Upper lobe of left lung (tissue), 6 donors: ENCODE measurements around the gene EMX1. TPM values are rescaled to one million over a fixed set of nuclear protein-coding genes. Genes with fewer than 3 reads are reported as not detected.

Experiments
- ATAC-seq, 2 donors: fragments of 200-7000 bp; cut with Tn5 transposase; one replicate each; pipeline ENCODE4 v1.9.1; 2022; ENCODE audit warnings: mild to moderate bottlenecking in 2 of 2, moderate library complexity in 2 of 2; ENCODE audit not compliant: low FRiP score in 2 of 2
- DNase-seq, 2 donors: peaks; one replicate each; pipeline ENCODE4 v3.0.0-alpha.2; 2019 to 2020
- H3K27ac ChIP-seq, 4 donors: fragments of 200-600 bp; sonication (generic); one replicate each; pipeline ENCODE4 v1.5.1; 2016 to 2019
- H3K27me3 ChIP-seq, 4 donors: fragments of 200-600 bp; sonication (generic); one replicate each; pipeline ENCODE4 v1.5.1; 2017 to 2019
- H3K36me3 ChIP-seq, 4 donors: fragments of 200-600 bp; sonication (generic); one replicate each; pipeline ENCODE4 v1.5.1; 2016 to 2019
- H3K4me1 ChIP-seq, 4 donors: fragments of 200-600 bp; sonication (generic); one replicate each; pipeline ENCODE4 v1.5.1; 2018 to 2019
- H3K4me3 ChIP-seq, 4 donors: fragments of 200-600 bp; sonication (generic); one replicate each; pipeline ENCODE4 v1.5.1; 2017 to 2019; ENCODE audit warnings: mild to moderate bottlenecking in 2 of 4, moderate library complexity in 1 of 4
- H3K9me3 ChIP-seq, 4 donors: fragments of 200-600 bp; sonication (generic); one replicate each; pipeline ENCODE4 v1.5.1; 2018 to 2019
- CTCF ChIP-seq, 6 experiments: fragments of 450-650 bp in 4 of 6; fragments of 200-600 bp in 2 of 6; sonication (generic) in 2 of 6; IDR thresholded peaks; one replicate each; pipeline ENCODE4 v1.5.1; 2016 to 2019; ENCODE audit warnings: antibody characterized with exemption in 6 of 6
- EP300 ChIP-seq, 4 donors: sonication (generic); formaldehyde crosslinking; IDR thresholded peaks; one replicate each; pipeline ENCODE4 v1.5.1; 2017; ENCODE audit warnings: antibody characterized with exemption in 4 of 4, control low read depth in 2 of 4
- POLR2A ChIP-seq, 4 donors: fragments of 450-650 bp; IDR thresholded peaks; one replicate each; pipeline ENCODE4 v1.5.1; 2016 to 2017; ENCODE audit warnings: antibody characterized with exemption in 4 of 4, mild to moderate bottlenecking in 2 of 4
- POLR2AphosphoS5 ChIP-seq, 2 donors: sonication (generic); formaldehyde crosslinking; IDR thresholded peaks; one replicate each; pipeline ENCODE4 v1.5.1; 2017; ENCODE audit warnings: antibody characterized with exemption in 2 of 2
- WGBS, 2 donors: methylation state at CpG; one replicate each; pipeline ENCODE4 v1.1.5; 2017 to 2018; 5-methylcytosine and 5-hydroxymethylcytosine counted together
- total RNA-seq, 6 donors: library from RNA; depleted of rRNA in 4 of 6; stranded (reverse); fragments of >200 nt in 4 of 6; gene quantifications; one replicate each; pipeline versions ENCODE4 v1.1.0 to v1.2.1, GENCODE V29; 2016 to 2021
- donor health status: DM: no; HTN: no; CAD: no; lungs with moderate emphysema.
- donor health status: DM: no; HTN: yes; CAD: no; lungs with severe emphysema.

The EMX1 gene
- total RNA-seq, 6 donors from 2014 or later, result not detected

DNA sequence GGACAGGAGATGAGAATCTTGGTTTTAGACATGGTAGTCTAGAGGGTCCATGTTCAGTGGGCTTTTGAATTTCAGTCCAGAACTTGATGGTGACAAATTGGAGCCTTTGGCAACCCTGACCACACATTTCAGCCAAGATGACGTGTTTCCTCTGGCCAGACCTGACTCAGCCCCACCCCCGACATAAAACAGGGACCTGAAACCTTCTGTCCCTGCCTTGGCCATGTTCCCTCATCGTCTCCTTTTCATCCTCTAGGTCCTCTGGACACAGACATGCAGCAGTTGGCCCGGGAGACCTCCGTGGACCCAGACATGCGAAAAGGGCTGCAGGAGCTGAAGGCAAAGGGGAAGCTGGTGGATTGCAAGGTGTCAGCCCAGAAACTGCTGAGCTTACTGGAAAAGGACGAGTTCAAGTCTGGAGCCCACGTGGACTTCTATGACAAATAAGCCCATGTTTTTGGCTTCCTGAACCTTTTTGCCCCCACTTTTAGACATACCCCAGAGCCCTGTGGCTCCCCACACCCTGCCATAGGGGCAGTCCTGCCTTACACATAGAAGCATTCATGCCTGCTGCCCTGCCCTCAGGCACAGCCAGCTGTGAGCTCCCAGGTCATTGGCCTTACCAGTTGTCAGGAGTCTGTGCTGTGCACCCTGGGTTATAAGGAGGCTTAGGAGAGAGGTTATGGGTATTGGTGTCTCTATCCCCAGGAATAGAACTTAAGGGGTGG lies 26.1 kb upstream of the EMX1 start:
- Histone ChIP-seq H3K27ac (no peak overlapping the region), H3K27me3 (peaks cover 0 to 3% (median 0%) of the 10 kb centered on the region in 4 donors), H3K4me3 (no peak overlapping the region), H3K9me3 (no peaks in the 10 kb centered on the region), H3K4me1 (peaks cover 25 to 35% (median 28%) of the 10 kb centered on the region in 4 donors), H3K36me3 (peaks cover 0 to 27% (median 10%) of the 10 kb centered on the region in 4 donors)
- no peak for ATAC-seq
- 77 to 84% methylated on average over 8 of the region's 8 CpGs for WGBS, 2 donors
- DNase-seq, result no peak
- TF ChIP-seq POLR2AphosphoS5 (IDR thresholded peaks at IDR 0.05) (no peak), EP300 (IDR thresholded peaks at IDR 0.05) (no peak), CTCF (IDR thresholded peaks at IDR 0.05) (no peak)

- TF ChIP-seq EP300 (IDR thresholded peaks at IDR 0.05) (no peak), POLR2AphosphoS5 (IDR thresholded peaks at IDR 0.05) (no peak), CTCF (IDR thresholded peaks at IDR 0.05) (peak; percentile 46 to 80 (median 62)), POLR2A (IDR thresholded peaks at IDR 0.05) (no peak)
- peak; percentile 72 to 79 for ATAC-seq
- H3K9me3 ChIP-seq, result no peaks in the 10 kb centered on the region
- peaks cover 0 to 27% (median 10%) of the 10 kb centered on the region in 4 donors for H3K36me3 ChIP-seq
- DNase-seq, result peak; percentile 68 to 70
- peaks cover 19 to 28% (median 20%) of the 10 kb centered on the region in 4 donors for H3K4me1 ChIP-seq
- no peak overlapping the region for H3K4me3 ChIP-seq
- no peak overlapping the region for H3K27ac ChIP-seq
- 17 to 24% methylated on average over 9 to 10 of the region's 11 CpGs for WGBS, 2 donors
- H3K27me3 ChIP-seq, result peaks cover 0 to 3% (median 0%) of the 10 kb centered on the region in 4 donors
Measured at GRCh38 chr2:72892506-72893173, 24.7 kb upstream of the EMX1 start.

DNA sequence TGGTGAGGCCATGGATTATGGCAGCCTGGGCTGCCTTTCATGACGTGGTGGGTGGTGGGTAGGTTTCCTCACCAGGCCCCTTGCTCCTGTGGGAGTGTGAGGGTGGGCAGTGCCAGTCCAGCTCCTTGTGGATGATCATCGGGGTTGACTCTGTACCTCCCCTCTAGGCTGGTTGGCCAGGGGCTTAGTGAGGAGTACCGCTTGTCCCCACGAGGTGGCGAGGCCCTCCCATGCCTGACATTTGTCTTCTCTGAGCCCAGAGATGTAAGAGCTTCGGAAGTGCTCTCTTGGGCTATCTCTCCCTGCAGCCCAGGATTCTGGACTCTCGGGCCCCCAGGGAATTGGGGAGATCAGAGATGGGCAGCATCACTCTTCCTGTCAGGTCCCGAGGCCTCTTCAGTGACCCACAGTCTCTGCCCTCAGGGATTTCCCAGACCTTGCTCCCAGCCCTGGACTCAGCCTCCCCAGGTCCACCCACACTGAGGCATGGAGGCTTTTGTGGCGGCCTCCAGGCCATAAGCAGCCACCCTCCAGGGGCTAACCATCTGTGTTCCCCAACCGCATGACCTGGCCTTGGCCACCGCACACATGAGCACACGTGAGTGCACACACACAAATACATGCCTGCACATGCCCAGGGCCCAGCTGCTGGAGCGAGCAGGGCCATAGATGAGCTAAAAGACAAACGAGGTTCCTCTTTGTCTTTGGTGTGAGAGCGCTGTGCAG lies 23.6 kb upstream of the EMX1 start:
- 61 to 65% methylated on average over 11 to 15 of the region's 15 CpGs for WGBS, 2 donors
- Histone ChIP-seq H3K9me3 (no peaks in the 10 kb centered on the region), H3K4me1 (peaks cover 9 to 19% (median 10%) of the 10 kb centered on the region in 4 donors), H3K4me3 (no peak overlapping the region), H3K27me3 (peaks cover 0 to 3% (median 0%) of the 10 kb centered on the region in 4 donors), H3K27ac (no peak overlapping the region), H3K36me3 (peaks cover 0 to 27% (median 10%) of the 10 kb centered on the region in 4 donors)
- ATAC-seq (peak; percentile 61 to 65), DNase-seq (peak in 1 of 2 donors; percentile 35)
- TF ChIP-seq CTCF (IDR thresholded peaks at IDR 0.05) (peak in 4 of 6 experiments; percentile 27 to 61 (median 38)), POLR2AphosphoS5 (IDR thresholded peaks at IDR 0.05) (no peak)

- WGBS, 2 donors, result 87 to 94% methylated on average over 9 of the region's 9 CpGs
- DNase-seq (peak in 1 of 2 donors; percentile 19), ATAC-seq (no peak)
- TF ChIP-seq CTCF (IDR thresholded peaks at IDR 0.05), result no peak
- TF ChIP-seq POLR2A (IDR thresholded peaks at IDR 0.05), result no peak
- TF ChIP-seq EP300 (IDR thresholded peaks at IDR 0.05), result no peak
- no peak for TF ChIP-seq POLR2AphosphoS5 (IDR thresholded peaks at IDR 0.05)
- Histone ChIP-seq H3K9me3 (no peaks in the 10 kb centered on the region), H3K36me3 (peaks cover 0 to 23% (median 10%) of the 10 kb centered on the region in 4 donors), H3K27ac (no peak overlapping the region), H3K27me3 (peaks cover 0 to 3% (median 0%) of the 10 kb centered on the region in 4 donors), H3K4me3 (no peak overlapping the region), H3K4me1 (peaks cover 5 to 13% (median 10%) of the 10 kb centered on the region in 4 donors)
Measured at GRCh38 chr2:72894514-72894913, 22.8 kb upstream of the EMX1 start.
